HG03378 (cell line): ENCODE data around the gene NDUFA3.
"Not testable (repeated sequence)": the region's sequence is repeated elsewhere in the genome, so short reads cannot be mapped to it uniquely, and the experiment has no call there.

ENCODE experiments used
- ATAC-seq: cut with Tn5 transposase; IDR thresholded peaks from one replicate; pipeline ENCODE4 v1.9.1; 2021; ENCODE audit warnings: mild to moderate bottlenecking, moderate library complexity; ENCODE audit not compliant: unreplicated experiment

The NDUFA3 gene

GRCh38 chr19:54102421-54103169, at the start of gene NDUFA3:
Gene NDUFA3 (plus strand): TSS chr19:54102855. CDS start chr19:54102879, 24 bp downstream.
- peak; percentile 85 for ATAC-seq

- ATAC-seq: no peak
Observed at GRCh38 chr19:54062643-54063042, 40.0 kb upstream of the NDUFA3 start.

GRCh38 chr19:54063350-54064116, 39.1 kb upstream of the NDUFA3 start, which contains the start of gene VSTM1:
Gene VSTM1 (minus strand): TSS chr19:54063897. CDS start chr19:54063777, 120 bp downstream.
- ATAC-seq: no peak

GRCh38 chr19:54069470-54069869, 33.2 kb upstream of the NDUFA3 start:
- ATAC-seq: no peak

- ATAC-seq: no peak
Observed at GRCh38 chr19:54073829-54074228, 28.8 kb upstream of the NDUFA3 start.

GRCh38 chr19:54074851-54075250, 27.8 kb upstream of the NDUFA3 start:
- no peak for ATAC-seq

- no peak for ATAC-seq
Observed at GRCh38 chr19:54077334-54077733, 25.3 kb upstream of the NDUFA3 start.

- no peak for ATAC-seq
Observed at GRCh38 chr19:54081032-54081431, 21.6 kb upstream of the NDUFA3 start, which contains the start of gene TARM1. Gene TARM1 (minus strand): TSS chr19:54081365. CDS start chr19:54081340, 25 bp downstream.

- no peak for ATAC-seq
Observed at GRCh38 chr19:54084410-54084809, 18.2 kb upstream of the NDUFA3 start.

- ATAC-seq: no peak
Observed at GRCh38 chr19:54094426-54095000, 8.1 kb upstream of the NDUFA3 start.

GRCh38 chr19:54095136-54095858, 7.4 kb upstream of the NDUFA3 start:
- ATAC-seq: no peak

GRCh38 chr19:54095859-54096616, 6.6 kb upstream of the NDUFA3 start:
- not testable (repeated sequence) for ATAC-seq

GRCh38 chr19:54096617-54097106, 6.0 kb upstream of the NDUFA3 start:
- no peak for ATAC-seq

- ATAC-seq: no peak
Observed at GRCh38 chr19:54099190-54099902, 3.3 kb upstream of the NDUFA3 start.

GRCh38 chr19:54099903-54100255, 2.8 kb upstream of the NDUFA3 start:
- not testable (repeated sequence) for ATAC-seq

- no peak for ATAC-seq
Observed at GRCh38 chr19:54100561-54100960, 2.1 kb upstream of the NDUFA3 start, which contains the start of gene OSCAR. Gene OSCAR (minus strand): TSS chr19:54100803. CDS start chr19:54100792, 11 bp downstream.

- ATAC-seq: no peak
Observed at GRCh38 chr19:54104998-54105715, 2.5 kb downstream of the NDUFA3 start.

- no peak for ATAC-seq
Observed at GRCh38 chr19:54105796-54106195, 3.1 kb downstream of the NDUFA3 start.

GRCh38 chr19:54106716-54107115, 4.1 kb downstream of the NDUFA3 start:
- ATAC-seq: no peak
